ENCODE measurements around the gene SMURF1.

Gene SMURF1

GRCh38 chr7:99005776-99006175 lies 138.1 kb downstream of the SMURF1 start:
- DNase-seq (ENCODE audit: low spot score), result no peak

GRCh38 chr7:99004781-99005500 lies 139.0 kb downstream of the SMURF1 start:
- DNase-seq (ENCODE audit: low spot score), result no peak

DNA sequence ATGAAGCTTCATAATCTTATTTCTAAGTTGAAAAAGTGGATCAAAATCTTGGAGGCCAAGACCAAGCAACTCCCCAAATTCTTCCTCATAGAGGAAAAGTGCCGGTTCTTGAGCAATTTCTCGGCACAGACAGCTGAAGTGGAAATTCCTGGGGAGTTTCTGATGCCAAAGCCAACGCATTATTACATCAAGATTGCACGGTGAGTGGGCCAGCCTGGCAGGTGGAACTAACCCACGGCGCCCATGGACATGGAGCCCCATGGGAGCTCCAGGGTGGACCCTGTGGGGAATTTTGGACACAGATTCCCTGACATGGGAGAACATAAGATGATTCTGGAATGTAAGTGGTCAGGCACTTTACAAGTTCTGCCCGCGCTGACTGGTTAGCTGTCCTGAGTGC lies 139.7 kb downstream of the SMURF1 start:
- DNase-seq (ENCODE audit: low spot score), result no peak

DNA sequence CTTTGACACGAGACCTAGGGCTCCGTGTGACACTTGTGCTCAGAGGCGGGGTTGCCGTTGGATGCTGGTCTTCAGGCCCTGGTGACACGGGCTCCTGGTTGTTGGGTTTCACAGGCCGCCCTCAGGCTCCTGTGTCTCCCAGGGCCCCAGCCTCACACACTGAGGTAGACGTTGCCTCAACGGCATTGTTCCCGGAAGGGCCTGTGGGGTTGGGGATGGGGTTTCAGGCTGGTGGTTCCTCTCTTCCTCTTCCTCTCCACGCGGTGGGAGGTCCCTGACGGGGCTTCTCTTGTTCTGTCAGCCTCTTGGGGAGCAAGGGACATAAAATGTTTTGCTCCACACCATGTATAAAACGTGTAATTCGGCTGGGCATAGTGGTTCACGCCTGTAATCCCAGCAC lies 140.5 kb downstream of the SMURF1 start:
- DNase-seq (ENCODE audit: low spot score), result no peak

GRCh38 chr7:99002827-99003212 lies 141.1 kb downstream of the SMURF1 start:
- no peak for DNase-seq (ENCODE audit: low spot score)

GRCh38 chr7:99002148-99002826 lies 141.6 kb downstream of the SMURF1 start:
- no peak for DNase-seq (ENCODE audit: low spot score)

DNA sequence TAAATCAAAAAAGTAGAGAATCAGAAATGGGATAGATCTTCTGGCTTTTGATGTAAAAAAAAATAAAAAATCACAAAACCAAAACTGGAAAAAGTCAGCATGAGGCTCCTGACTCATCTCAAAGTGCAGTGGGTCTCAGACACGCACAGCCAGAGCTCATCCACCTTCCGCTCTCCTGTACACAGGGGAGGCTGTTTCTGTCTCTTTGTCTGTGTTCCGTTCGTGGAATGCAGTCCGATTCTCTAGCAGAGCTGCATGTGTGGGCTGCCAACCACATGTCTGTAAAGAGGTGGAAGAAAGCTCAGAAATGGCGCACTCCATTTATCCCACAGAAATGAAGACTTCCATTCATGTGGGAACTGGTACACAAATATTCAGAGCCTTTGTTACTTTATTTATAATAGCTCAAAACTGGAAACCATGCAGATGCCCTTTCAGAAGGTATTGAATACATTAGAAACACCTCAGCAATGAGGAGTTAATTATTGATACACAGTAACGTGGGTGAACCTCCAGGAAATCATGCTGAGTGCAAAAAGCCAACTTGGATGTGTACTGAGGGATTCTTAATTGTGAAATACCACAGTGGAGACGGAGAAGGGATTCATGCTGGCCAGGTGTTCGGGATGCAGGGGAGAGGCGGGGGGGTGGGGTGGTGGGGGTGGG lies 142.3 kb downstream of the SMURF1 start:
- no peak for DNase-seq (ENCODE audit: low spot score)

- no peak for DNase-seq (ENCODE audit: low spot score)
These were observed 142.9 kb downstream of the SMURF1 start for GRCh38 chr7:99000904-99001465.

DNA sequence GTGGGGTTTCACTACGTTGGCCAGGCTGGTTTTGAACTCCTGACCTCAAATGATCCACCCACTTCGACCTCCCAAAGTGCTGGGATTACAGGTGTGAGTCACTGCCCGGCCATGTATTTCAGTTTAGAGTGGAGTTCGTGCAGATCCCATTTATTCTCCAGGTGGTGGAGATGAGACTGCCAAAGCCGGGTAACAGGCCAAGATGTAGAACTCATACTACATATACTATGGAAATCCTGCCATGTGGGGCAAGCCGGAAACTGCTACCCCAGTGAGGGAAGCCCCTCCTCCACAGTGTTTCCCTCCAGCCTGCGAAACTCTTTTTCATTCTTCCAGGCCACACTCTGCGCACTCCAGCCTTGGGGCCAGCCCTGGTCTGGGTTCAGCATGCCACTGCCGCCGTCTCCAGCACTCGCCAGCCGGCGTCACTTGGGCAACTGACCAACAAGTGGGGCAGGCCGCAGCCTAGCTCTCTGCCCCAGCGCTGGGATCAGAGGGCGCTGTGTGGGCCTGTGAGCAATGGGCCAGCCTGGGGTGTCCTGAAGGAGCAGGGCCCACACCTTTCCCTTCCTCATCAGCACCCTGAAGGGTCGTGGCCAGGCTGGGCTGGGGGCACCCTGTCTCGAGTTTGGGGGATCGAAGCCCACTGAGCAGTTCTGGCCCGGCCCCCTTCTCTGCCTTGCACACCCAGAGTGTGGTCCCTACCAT lies 143.6 kb downstream of the SMURF1 start:
- no peak for DNase-seq (ENCODE audit: low spot score)

DNA sequence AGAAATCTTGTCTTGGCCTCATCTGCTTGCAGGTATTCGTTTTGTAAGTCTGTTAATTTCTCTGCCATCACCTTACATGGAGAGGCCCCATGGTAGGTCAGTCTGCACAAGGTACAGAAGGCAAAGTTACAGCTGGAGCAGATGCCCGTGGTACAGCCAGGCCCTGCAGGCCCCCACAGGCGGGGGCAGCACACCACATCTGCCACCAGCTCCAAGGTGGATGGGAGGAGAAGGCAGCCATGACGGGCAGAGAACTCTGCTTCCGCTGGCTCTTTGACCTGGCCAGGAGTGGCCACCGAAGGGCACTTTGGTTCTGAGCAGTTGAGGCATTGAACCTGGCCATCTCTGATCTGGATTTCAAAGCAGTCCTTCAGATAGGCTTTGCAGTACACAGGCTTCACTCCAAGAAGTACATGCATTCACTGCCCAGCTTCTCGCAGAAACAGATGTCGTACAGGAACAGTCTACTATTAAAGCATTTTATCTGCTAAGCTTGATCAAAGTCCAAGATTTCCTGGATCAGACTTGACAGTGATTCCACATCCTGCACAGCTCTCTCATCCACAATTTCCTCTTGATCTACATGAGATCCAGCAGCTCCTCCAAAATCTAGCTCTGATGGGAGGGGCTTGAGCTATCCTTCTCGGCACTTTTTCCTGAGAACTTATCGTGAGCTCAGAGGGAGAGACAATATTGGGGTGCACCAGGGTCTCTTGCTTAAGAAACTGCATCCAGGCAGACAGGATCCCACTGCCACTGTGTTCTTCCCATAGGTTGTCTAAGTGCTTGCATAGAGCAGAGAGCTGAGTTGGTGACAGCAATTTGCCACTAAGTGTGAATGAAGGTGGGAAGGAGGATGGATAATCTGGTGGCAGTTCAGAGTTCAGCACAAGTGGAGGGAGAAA lies 144.8 kb downstream of the SMURF1 start:
- no peak for DNase-seq (ENCODE audit: low spot score)

GRCh38 chr7:98997846-98998245 lies 146.1 kb downstream of the SMURF1 start:
- DNase-seq (ENCODE audit: low spot score), result no peak

DNA sequence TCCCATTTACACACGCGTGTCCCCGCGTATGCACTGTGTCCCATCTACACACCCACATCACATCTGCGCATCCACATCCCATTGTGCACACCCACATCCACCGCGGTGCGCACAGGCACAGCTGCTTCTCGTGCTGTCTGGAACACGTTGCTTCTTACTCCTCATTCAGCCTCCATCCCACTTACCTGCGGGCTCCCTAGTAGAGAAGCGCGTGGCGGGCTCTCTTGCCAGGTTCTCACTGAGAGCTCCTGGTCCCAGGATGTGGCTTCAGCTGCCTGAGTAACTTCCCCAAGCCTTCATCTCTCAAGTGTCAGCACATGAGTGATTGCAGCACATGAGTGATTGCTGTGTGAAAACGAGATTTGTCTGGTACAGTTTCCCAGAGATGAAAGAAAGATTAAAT lies 147.8 kb downstream of the SMURF1 start:
- DNase-seq (ENCODE audit: low spot score), result no peak

DNA sequence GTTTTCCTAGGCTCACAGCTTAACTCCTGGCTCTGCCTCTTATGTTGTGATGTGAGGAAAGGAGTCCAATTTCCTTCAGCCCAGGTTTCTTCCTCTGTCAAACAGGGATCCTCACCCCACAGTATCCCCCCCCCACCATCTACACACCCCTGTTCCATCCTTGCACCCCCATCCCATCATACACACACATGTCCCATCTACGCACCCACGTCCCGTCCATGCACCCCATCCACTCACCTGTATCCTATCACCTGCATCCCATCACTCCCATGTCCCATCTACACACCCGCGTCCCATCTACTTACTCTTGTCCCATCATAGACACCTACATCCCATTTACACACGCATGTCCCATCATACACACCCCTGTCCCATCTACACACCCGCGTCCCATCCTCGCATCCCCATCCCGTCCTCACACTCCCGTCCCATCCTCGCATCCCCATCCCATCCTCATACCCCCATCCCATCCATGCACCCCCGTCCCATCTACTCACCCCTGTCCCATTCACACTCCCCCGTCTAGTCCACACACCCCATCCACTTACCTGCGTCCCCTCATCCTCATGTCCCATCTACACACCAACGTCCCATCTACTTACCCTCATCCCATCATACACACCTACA lies 148.3 kb downstream of the SMURF1 start:
- DNase-seq (ENCODE audit: low spot score), result no peak

GRCh38 chr7:98995111-98995510 lies 148.8 kb downstream of the SMURF1 start:
- no peak for DNase-seq (ENCODE audit: low spot score)

DNA sequence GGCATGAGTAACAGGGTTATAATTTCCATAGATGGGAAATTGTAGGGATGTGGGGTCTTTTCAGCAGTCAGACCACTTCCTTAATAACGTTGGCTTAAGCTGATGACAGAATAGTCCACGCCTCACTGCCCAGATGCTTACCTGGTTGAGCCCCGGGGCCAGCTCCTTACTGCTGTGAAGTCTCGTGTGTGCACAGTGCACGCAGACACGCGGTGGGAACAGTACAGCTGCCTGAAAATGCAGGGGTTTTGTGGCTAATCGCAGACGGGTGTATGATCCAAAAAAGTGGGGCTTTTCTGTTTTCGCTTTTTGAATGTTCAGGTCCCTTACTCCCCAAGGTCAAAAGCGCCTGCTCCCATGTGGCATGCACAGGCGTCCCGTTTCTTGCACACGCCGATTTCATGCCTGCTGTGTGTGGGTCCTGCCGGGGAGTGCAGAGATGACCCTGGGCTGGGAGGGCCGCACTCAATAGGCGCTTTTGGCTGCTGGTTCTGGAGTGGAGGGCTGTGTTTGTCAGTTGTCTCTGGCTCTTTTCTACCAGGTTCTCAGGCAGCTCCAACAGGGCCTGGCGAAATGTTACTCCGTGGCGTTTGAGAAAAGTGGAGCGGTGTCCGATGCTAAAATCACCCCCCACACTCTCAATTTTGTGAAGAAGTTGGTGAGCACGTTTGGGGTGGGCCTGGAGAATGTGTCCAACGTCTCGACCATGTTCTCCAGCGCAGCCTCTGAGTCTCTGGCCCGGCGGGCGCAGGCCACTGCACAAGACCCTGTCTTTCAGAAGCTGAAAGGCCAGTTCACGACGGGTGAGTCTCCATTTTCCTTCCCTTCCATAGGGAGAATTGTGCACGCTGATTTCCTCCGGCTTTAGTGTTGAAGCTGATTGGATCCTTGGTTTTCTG lies 149.6 kb downstream of the SMURF1 start:
- no peak for DNase-seq (ENCODE audit: low spot score)

GRCh38 chr7:98993024-98993897 lies 150.6 kb downstream of the SMURF1 start:
- no peak for DNase-seq (ENCODE audit: low spot score)

GRCh38 chr7:98992076-98992475 lies 151.8 kb downstream of the SMURF1 start:
- DNase-seq (ENCODE audit: low spot score), result no peak

DNA sequence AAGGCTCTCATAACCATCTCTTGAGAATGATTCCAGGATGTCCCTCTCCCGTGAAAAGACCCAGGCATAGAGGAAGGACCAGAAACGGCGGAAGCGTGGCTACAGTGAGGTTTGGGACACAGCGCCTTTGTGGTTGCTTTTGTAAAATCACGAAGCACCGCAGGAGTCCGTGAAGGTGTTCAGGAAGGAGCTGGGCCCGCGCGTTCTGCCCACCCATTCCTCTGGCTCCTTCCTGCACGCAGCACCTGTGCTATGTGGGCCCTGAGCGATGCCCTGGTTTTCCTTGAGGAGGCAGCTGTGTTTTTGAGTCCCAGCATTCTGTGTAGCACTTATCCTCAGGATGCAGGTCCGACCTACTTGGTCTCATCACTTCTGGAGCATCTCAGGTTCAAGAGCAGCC lies 152.8 kb downstream of the SMURF1 start:
- DNase-seq (ENCODE audit: low spot score), result no peak

GRCh38 chr7:98990356-98990755 lies 153.6 kb downstream of the SMURF1 start:
- DNase-seq (ENCODE audit: low spot score), result no peak
